ENCODE data around the gene SAMD13.

SAMD13 gene

DNA sequence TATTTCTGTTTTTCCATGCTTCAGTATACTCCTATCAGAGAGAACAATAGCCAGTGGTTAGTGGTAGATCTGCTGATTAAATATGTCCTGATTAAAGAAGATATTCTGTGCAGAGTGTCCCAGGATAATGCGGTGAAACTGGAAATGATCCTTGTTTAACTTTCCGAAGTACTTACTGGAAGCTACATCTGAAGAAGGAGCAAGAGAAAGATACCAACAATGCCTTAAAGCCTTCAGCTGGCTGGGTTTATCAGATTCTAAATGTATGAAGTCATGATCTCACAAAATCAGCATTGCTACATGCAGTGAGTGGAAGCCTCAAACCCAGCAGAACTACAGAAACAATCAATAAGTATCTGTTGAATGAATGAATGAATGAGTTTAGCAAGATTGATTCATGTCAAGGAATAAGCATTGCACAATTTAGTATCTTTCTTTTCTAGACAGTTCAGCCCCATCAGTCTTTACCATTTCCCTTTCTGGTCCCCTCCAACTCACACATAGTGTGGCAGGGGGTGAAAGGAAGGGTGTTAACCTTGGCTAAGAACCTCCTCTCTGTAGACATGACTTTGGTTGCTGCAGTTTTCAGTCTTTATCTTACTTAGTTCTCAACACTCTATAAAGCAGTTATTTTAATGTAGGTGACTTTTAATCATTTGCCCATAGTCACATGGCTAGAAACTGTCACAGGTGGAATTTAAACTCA lies 72.1 kb downstream of the SAMD13 start:
- DNase-seq (ENCODE audit: low spot score), result no peak

- no peak for DNase-seq (ENCODE audit: low spot score)
These were observed 73.6 kb downstream of the SAMD13 start for GRCh38 chr1:84374991-84375696.

DNA sequence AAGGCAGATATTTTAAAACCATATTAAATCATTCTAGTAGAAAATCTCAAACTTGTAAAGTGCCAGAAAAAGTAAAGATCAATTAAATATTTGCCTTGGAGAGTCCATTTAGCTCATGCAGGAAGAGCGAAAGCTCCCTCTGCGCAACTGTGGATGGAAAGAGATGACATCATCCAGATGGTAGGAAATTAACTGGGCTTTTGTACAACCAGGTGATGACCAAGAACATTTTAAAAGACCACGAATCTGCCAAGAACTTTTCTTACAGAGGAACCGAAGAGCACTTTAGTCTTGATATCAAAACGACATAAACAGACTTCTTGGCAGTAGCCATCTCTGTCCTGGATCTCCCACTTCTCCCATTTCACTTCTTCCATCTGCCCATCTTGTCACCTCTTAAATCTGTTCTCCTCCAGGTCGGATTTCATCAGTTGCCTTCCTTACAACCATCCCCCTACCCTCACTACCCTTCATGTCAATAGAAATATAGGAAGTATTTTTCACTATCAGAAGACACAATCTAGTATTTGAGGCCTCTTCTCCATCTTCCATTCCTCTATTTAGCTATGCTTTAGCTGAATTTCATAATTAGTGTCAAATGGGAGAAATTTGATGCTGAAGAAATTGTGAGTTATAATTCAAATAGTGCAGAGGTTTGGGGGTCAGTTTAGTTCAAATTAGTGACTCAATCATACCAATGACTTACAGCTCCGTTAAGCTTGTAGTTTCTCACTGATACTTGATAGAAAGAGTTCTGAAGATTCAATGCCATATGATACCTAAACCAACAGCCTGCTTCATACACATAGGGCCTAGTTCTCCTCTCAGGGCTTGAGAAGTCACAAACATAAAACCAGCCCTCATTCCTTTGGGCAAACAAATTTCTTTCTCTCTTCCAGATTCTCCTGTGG lies 74.7 kb downstream of the SAMD13 start:
- no peak for DNase-seq (ENCODE audit: low spot score)

GRCh38 chr1:84377480-84378095 lies 76.1 kb downstream of the SAMD13 start:
- no peak for DNase-seq (ENCODE audit: low spot score)

DNA sequence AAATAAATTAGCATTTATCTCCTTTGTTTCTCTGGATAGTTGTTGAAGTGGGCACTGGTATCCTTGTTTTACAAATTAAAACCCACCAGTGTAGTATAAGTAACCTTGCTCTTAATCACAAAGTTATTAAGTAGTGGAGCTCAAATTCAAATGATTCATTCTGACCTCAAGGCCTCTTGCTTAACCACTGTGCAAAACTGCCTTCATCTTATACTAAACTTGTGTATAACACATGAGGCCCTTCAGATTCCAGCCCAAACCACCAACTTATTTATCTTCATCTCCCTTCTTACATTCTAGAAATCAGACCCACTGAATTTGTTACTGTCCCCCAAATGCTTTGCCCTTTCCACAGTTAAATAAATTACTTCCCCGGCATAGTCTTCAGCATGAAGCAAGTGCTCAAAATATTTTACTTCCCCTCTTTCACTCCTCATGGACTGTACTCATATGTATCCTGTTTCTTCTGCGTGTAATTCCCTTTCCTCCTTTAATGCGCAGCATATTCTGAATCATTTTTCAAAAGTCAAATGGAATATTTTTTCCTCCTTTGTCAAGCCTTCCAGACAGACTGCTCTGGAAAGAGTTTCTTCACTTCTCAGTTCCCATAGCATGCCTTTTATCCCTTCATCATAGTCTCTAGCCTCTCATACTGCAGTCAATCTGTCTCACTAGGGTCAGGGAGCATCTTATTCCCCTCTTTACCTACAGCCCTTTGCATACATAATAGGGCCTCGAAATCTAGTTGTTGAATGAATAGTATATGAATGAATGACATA lies 77.8 kb downstream of the SAMD13 start:
- no peak for DNase-seq (ENCODE audit: low spot score)

- no peak for DNase-seq (ENCODE audit: low spot score)
These were observed 78.3 kb downstream of the SAMD13 start for GRCh38 chr1:84379917-84380180.

- no peak for DNase-seq (ENCODE audit: low spot score)
These were observed 80.6 kb downstream of the SAMD13 start for GRCh38 chr1:84382127-84382526.

DNA sequence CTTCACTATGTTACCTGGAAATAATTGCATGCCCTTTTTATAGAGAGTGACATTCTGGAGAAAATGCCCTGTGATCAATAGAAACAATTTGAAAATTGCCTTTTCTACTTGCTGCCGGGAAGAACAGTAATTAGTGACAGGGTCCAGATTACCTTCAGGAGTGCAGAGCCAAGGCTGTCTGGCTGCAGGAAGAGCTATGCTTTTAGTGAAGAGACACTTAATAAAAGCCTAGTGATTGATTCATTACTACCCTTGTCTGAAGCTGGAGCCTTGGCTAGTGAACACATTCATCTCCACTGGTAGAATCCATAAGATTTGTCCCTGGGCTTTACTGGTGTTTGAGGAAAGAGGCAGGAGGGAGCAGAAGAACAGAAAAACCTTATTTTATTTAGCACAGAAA lies 83.8 kb downstream of the SAMD13 start:
- no peak for DNase-seq (ENCODE audit: low spot score)

GRCh38 chr1:84386716-84387479 lies 85.4 kb downstream of the SAMD13 start:
- no peak for DNase-seq (ENCODE audit: low spot score)

DNA sequence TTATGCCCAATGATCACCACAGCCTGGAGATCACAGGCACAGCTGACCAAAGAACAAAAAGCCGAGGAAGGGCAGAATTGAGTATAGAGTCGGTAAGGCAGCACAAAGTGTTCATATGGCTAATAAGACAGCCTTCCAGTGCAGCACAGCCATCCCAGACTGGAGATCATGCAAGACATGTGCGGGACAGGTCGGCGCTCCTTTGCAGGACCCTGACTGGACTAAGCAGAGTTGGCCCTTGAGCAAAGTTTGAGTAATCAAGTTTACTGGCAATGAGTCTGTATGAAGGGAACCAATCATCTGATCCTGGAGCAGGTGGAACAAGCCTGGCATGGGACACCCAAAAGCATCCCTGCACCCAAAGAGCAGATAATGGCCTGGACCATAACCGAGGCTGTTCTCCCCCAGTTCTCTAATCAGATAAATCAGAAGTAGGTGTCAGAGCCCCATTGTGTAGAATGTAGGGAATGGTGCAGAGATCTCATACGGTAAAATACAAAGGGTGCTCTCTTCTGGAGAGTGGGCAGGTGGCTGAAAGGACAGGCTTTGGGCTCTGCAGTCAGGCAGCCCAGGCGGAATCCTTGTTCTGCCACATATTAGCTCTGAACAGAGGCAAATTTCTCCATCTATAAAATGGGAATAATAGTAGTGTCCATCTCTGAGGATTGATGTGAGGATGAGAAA lies 86.1 kb downstream of the SAMD13 start:
- DNase-seq (ENCODE audit: low spot score), result no peak

DNA sequence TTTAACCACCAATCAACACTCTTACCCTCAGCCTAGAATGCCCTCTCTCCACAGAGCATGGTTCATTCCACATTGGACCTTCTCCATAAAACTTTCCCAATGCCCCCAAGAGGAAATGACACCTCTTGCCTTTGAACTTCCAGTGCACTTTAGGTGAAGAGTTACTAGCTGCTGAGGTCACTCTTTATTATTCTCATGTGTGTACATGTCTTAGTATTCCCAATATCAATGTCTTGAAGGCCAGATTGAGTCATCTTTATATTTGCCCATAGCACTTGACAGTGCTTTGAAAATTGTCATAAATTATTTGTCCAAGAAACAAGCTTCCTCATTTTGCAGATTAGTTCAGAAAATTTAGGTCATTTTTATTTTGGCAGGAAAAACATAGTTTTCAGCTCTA lies 88.7 kb downstream of the SAMD13 start:
- no peak for DNase-seq (ENCODE audit: low spot score)

- no peak for DNase-seq (ENCODE audit: low spot score)
These were observed 97.0 kb downstream of the SAMD13 start, which contains the start of gene DNASE2B for GRCh38 chr1:84398175-84399155. Gene DNASE2B, plus strand, starts transcription at chr1:84398484. Its CDS starts 81 bp downstream, at chr1:84398565.
